Fibroblast of skin of back (primary cell): ENCODE results near the gene KDM4C. TPM values are rescaled to one million over a fixed set of nuclear protein-coding genes. Genes with fewer than 3 reads are reported as not detected.
"Not testable (repeated sequence)": the region's sequence is repeated elsewhere in the genome, so short reads cannot be mapped to it uniquely, and the experiment has no call there.

ENCODE experiments used
- DNase-seq: peaks from one replicate; pipeline ENCODE4 v3.0.0-alpha.2; 2013
- polyA plus RNA-seq, 2 experiments: library from polyadenylated mRNA; unstranded; fragments of 120-200 nt; gene quantifications; one replicate each; pipeline ENCODE4 v1.2.1, GENCODE V29; 2013; ENCODE audit not compliant: insufficient read length in 2 of 2

The KDM4C gene
- 9.7 TPM for polyA plus RNA-seq (2013, experiment 1 of 2; ENCODE audit: insufficient read length)
- polyA plus RNA-seq (2013, experiment 2 of 2; ENCODE audit: insufficient read length): 12.4 TPM

DNA sequence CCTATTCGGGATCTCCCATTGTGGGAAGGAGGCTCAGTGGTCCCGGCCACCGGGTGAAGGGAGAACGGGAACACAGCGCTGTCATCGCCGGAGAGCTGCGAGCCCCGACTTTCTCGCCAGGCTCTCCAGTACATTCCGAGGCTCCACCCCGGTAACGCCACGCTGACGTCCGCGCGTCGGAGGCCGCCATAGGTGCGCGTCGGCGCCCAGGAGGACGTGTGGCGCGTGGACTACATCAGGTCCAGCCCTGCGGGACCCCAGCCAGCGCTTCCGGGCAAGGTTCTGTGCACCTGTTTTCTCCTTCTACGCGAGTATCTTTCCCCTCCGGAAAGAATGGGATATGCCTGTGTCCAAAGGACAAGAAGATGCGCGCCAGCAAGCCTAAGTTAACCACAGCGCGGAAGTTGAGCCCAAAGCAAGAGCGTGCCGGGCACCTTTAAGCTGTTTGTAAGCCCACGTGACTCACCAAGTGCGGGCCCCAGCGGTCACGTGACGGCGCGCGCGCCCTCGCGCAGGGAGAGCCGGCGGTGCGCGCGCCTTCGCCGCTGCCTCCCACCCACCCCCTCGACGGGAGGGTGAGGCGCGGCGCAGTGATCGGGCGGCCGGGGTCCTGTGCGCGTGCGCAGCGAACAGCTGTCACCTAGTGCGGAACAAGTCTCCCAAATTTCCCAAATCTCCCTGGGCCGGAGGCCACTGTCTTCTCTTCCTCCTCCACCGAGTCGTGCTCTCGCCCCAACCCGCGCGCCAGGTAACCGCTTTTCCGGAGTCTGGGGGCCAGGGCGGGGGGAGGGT is at the start of gene KDM4C:
Gene KDM4C, plus strand, starts transcription at position 518 of the 792 bp plus-strand sequence. CDS start 35,016 bp downstream, outside the sequence.
- peak; percentile 93 for DNase-seq

GRCh38 chr9:6708732-6709131 is 49.0 kb upstream of the KDM4C start:
- DNase-seq: no peak

GRCh38 chr9:6711403-6711802 is 46.4 kb upstream of the KDM4C start:
- DNase-seq: peak; percentile 30

DNA sequence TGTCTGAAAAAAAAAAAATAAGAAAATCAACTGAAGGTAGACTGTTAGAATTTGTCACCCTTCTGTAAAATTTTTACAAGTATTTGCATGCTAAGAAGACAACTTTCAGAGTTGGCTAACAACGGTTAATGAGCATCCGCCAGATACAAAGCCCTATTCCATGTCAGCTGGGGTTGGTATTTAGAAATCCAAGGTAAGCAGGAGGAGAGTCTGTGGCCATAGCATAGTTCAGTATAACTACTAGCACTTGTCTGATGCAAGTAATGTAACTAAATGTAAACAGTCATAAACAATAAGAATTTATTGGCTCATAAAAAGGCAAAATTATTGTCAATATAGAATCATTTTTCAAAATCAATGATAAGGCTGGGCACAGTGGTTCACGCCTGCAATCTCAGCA is 45.7 kb upstream of the KDM4C start:
- DNase-seq: no peak

DNA sequence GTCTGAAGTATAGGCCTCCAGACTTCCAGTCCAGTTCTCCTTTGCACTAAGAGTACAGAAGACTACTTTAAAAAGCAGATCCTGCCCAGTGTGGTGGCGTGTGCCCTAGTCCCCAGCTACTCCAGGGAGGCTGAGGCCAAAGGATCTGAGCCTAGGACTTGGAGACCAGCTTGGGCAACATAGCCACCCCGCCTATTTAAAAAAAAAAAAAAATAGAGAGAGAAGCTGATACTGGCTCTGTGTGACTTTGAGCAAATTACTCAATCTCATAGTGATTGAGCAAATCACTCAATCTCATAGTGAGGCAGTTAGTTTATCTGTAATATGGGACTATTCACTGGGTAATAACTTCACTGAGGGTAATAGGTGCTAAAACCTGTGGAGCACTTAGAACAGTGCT is 43.6 kb upstream of the KDM4C start:
- DNase-seq: no peak

- DNase-seq: not testable (repeated sequence)
Observed at GRCh38 chr9:6715153-6715754, 42.5 kb upstream of the KDM4C start.

GRCh38 chr9:6715755-6716643 is 41.8 kb upstream of the KDM4C start:
- peak; percentile 39 for DNase-seq

GRCh38 chr9:6716766-6717165 is 41.0 kb upstream of the KDM4C start:
- no peak for DNase-seq

- no peak for DNase-seq
Observed at GRCh38 chr9:6723881-6724420, 33.8 kb upstream of the KDM4C start.

GRCh38 chr9:6733257-6733656 is 24.5 kb upstream of the KDM4C start:
- DNase-seq: no peak

DNA sequence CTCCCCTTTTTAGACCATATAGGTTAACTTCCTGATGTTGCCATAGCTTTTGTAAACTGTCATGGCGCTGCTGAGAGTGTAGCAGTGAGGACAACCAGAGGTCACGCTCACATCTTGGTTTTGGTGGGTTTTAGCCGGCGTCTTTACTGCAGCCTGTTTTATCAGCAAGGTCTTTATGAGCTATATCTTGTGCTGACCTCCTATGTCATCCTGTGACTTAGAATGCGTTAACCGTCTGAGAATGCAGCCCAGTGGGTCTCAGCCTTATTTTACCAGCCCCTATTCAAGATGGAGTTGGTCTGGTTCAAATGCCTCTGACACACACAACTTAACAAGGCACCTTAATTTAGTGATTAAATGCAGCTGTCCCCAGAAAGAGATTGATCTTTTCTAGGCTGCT is 23.9 kb upstream of the KDM4C start:
- DNase-seq: no peak

GRCh38 chr9:6735422-6735821 is 22.4 kb upstream of the KDM4C start:
- no peak for DNase-seq

- DNase-seq: peak; percentile 5
Observed at GRCh38 chr9:6739218-6739617, 18.6 kb upstream of the KDM4C start.

DNA sequence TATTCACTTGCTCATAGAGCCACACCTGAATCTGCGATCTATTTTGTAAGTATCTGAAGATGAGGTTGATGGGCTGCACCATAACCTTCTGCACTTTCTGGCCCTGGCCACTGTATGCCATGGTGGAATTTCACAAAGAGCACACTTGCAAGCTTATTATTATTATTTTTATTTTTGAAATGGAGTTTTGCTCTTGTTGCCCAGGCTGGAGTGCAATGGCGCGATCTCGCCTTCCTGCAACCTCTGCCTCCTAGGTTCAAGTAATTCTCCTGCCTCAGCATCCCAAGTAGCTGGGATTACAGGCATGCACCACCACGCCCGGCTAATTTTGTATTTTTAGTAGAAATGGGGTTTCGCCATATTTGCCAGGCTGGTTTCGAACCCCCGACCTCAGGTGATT is 8.9 kb upstream of the KDM4C start:
- not testable (repeated sequence) for DNase-seq

GRCh38 chr9:6754861-6755260 is 2.9 kb upstream of the KDM4C start:
- DNase-seq: not testable (repeated sequence)

DNA sequence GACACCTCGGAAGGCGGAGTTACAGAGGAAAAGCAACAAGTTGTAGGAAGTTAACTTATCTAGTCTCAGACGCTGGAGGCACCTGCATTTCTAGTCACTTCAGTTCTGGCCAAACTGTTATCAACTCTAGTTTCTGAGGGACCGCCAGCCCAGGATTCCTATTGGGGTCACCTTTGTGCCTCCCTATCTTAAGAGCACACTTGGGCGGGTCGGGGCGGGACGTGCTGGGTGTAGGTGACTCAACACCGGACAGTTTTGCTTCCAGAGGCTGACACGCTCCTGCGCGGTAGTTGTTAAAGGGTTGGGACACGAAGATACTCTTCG is 679 bp upstream of the KDM4C start:
- peak; percentile 76 for DNase-seq

DNA sequence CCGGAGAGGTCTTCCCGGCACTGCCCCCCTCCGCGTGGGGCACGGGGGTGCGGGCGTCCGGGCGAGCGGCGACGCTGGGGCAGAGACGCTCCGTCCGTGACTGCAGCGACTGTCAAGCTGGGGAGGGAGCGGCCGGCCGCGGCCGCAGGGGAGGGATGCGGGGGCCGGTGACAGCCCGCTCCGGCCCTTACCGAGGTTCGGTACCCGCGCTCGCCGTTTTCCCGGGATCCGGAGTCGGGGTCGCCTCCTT is 400 bp downstream of the KDM4C start:
- no peak for DNase-seq

- peak; percentile 21 for DNase-seq
Observed at GRCh38 chr9:6758498-6759184, 868 bp downstream of the KDM4C start.

- peak; percentile 85 for DNase-seq
Observed at GRCh38 chr9:6759185-6759977, 1.6 kb downstream of the KDM4C start.

DNA sequence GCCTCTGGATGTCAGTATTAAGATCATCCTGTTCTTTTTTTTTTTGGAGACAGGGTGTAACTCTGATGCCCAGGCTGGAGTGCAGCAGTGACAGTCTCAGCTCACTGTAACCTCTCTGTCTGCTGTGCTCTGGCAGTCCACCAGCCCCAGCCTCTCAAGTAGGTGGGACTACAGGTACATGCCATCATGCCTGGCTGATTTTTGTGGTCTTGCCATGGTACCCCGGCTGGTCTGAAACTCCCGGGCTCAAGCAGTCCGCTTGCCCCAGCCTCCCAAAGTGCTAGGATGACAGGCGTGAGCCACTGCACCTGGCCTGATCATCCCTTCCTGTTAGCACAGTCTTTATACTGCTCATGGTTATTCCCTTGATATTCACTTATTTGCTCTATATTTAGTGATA is 3.5 kb downstream of the KDM4C start:
- DNase-seq: no peak

- no peak for DNase-seq
Observed at GRCh38 chr9:6763244-6763643, 5.5 kb downstream of the KDM4C start.

DNA sequence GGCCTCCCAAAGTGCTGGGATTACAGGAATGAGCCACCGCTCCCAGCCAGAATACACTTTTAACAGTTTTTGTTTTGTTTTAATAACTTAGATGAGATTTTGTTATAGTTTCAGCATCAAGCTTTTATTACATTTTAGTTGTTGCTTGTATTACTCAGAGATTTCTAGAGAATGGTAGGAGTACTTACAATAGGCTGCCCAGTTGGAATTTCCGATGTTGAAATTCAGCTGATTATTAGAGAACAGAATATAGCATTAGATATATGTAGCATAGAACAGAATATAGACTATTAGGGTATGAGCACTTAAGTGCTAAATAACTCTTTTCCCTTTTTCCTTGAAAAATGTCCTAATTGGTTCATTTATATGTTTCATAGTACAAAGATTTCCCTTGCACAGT is 6.2 kb downstream of the KDM4C start:
- DNase-seq: no peak
